ENCODE results near the gene PARD3B.

GRCh38 chr2:205361970-205362369, 816.7 kb downstream of the PARD3B start:
- no peak for TF ChIP-seq CTCF (conservative IDR thresholded peaks at IDR 0.05; ENCODE audit: low read depth, low read length)
- TF ChIP-seq EZH2 (IDR thresholded peaks at IDR 0.05; ENCODE audit: borderline replicate concordance, low read depth, low read length, poor library complexity, severe bottlenecking): no peak

Data from A673 (cell line).